Measurements from ENCODE around the gene C18orf54. TPM values are rescaled to one million over a fixed set of nuclear protein-coding genes. Genes with fewer than 3 reads are reported as not detected.

The C18orf54 gene
- total RNA-seq, 4 donors from 2014 or later, result 0.84 to 1.7 (median 1.1) TPM

Small RNA genes within 50 kb of the gene (small RNA-seq; reads per million reads assigned to genes)
- gene SNRPGP2, result 0 reads per million in 3 donors

Other genes with a start within 250 kb of the C18orf54 start
- 10 to 100 TPM; 30.7 to 43.9 (median 40.8) TPM for gene MBD2, start 133.2 kb upstream of the C18orf54 start, total RNA-seq
- gene POLI, start 88.4 kb upstream of the C18orf54 start, total RNA-seq, result 10 to 100 TPM; 19.9 to 28.0 (median 23.1) TPM
- not detected for gene STARD6, start within 50 bp of the C18orf54 start, total RNA-seq
- gene DYNAP, start 233.3 kb downstream of the C18orf54 start, total RNA-seq, result not detected

All from esophagus muscularis mucosa (tissue), 4 donors.